DOHH2 (cell line): ENCODE measurements around the gene CXorf38.

Experiments
- H3F3A ChIP-seq: fragments of 200-600 bp; sonication (generic), shearing (Covaris generic); 2 replicates; pipeline ENCODE4 v1.6.0; 2016; ENCODE audit warnings: antibody characterized with exemption, mild to moderate bottlenecking; ENCODE audit not compliant: control insufficient read depth, insufficient read depth
- H3K27ac ChIP-seq: fragments of 200-600 bp; sonication (generic); 2 replicates; pipeline ENCODE4 v1.5.1; 2014; ENCODE audit warnings: low read depth, mild to moderate bottlenecking, low read length, moderate library complexity
- H3K27me3 ChIP-seq: fragments of 200-600 bp; sonication (generic); 2 replicates; pipeline ENCODE4 v1.6.1; 2014; ENCODE audit warnings: mild to moderate bottlenecking, low read length, mixed read lengths; ENCODE audit not compliant: control insufficient read depth
- H3K36me3 ChIP-seq: fragments of 200-600 bp; sonication (generic); 2 replicates; pipeline ENCODE4 v1.6.1; 2014; ENCODE audit warnings: mild to moderate bottlenecking, low read length, moderate library complexity, mixed read lengths; ENCODE audit not compliant: control insufficient read depth
- H3K4me1 ChIP-seq: fragments of 200-600 bp; sonication (generic); 2 replicates; pipeline ENCODE4 v1.6.1; 2014; ENCODE audit warnings: mild to moderate bottlenecking, low read length, mixed read lengths; ENCODE audit not compliant: control insufficient read depth
- H3K4me2 ChIP-seq: fragments of 200-600 bp; sonication (generic); 2 replicates; pipeline ENCODE4 v1.6.0; 2014; ENCODE audit warnings: mild to moderate bottlenecking, low read length, moderate library complexity
- H3K4me3 ChIP-seq: fragments of 200-600 bp; sonication (generic); 2 replicates; pipeline ENCODE4 v1.5.1; 2014; ENCODE audit warnings: mild to moderate bottlenecking, low read length, mixed read lengths
- H3K79me2 ChIP-seq: fragments of 200-600 bp; sonication (generic); 2 replicates; pipeline ENCODE4 v1.6.1; 2014; ENCODE audit warnings: mild to moderate bottlenecking, low read length, mixed read lengths; ENCODE audit not compliant: control insufficient read depth
- H3K9me2 ChIP-seq: fragments of 200-600 bp; sonication (generic); replicated peaks from 2 replicates; pipeline ENCODE4 v1.6.1; 2014; ENCODE audit warnings: mild to moderate bottlenecking, low read length, mixed read lengths; ENCODE audit not compliant: control insufficient read depth
- H3K9me3 ChIP-seq: fragments of 200-600 bp; sonication (generic); 2 replicates; pipeline ENCODE4 v1.6.1; 2014; ENCODE audit warnings: antibody characterized with exemption, low read length, mixed read lengths; ENCODE audit not compliant: control insufficient read depth, insufficient read depth
- H4K20me1 ChIP-seq: fragments of 200-600 bp; sonication (generic); 2 replicates; pipeline ENCODE4 v1.6.0; 2014; ENCODE audit warnings: low read depth, mild to moderate bottlenecking, antibody characterized with exemption, low read length, moderate library complexity; ENCODE audit not compliant: control insufficient read depth, insufficient read depth
- CTCF ChIP-seq: fragments of 200-600 bp; sonication (generic); IDR thresholded peaks from one replicate; pipeline ENCODE4 v1.5.1; 2014; ENCODE audit warnings: antibody characterized with exemption, mild to moderate bottlenecking, low read depth, low read length; ENCODE audit not compliant: poor library complexity, severe bottlenecking
- EZH2phosphoT487 ChIP-seq: fragments of 200-600 bp; sonication (generic); IDR thresholded peaks from 2 replicates; pipeline ENCODE4 v1.6.1; 2017; ENCODE audit warnings: borderline replicate concordance, mild to moderate bottlenecking, antibody characterized with exemption, low read length, moderate library complexity, mixed read lengths

CXorf38 gene

GRCh38 chrX:40683245-40683644, 35.9 kb upstream of the CXorf38 start:
- Histone ChIP-seq H3F3A (no peaks in the 10 kb centered on the region), H3K9me2 (no peaks in the 10 kb centered on the region), H3K9me3 (no peaks in the 10 kb centered on the region), H3K79me2 (no peaks in the 10 kb centered on the region), H3K27me3 (no peaks in the 10 kb centered on the region), H4K20me1 (no peaks in the 10 kb centered on the region), H3K36me3 (peaks cover 42% of the 10 kb centered on the region), H3K4me2 (no peak overlapping the region), H3K4me1 (no peaks in the 10 kb centered on the region), H3K4me3 (no peak overlapping the region), H3K27ac (no peak overlapping the region)
- TF ChIP-seq CTCF (no peak), EZH2phosphoT487 (no peak)

GRCh38 chrX:40671126-40671525, 23.8 kb upstream of the CXorf38 start:
- Histone ChIP-seq H3K9me3 (no peaks in the 10 kb centered on the region), H3K9me2 (no peaks in the 10 kb centered on the region), H3K27ac (no peak overlapping the region), H3K36me3 (peaks cover 46% of the 10 kb centered on the region), H3F3A (no peaks in the 10 kb centered on the region), H4K20me1 (no peaks in the 10 kb centered on the region), H3K4me3 (no peak overlapping the region), H3K79me2 (no peaks in the 10 kb centered on the region), H3K4me2 (no peak overlapping the region), H3K27me3 (no peaks in the 10 kb centered on the region), H3K4me1 (no peaks in the 10 kb centered on the region)
- TF ChIP-seq CTCF (no peak), EZH2phosphoT487 (no peak)

- H3K27me3 ChIP-seq: no peaks in the 10 kb centered on the region
- H3K27ac ChIP-seq: no peak overlapping the region
- TF ChIP-seq CTCF (no peak), EZH2phosphoT487 (no peak)
- no peaks in the 10 kb centered on the region for H3F3A ChIP-seq
- H4K20me1 ChIP-seq: no peaks in the 10 kb centered on the region
- no peak overlapping the region for H3K4me2 ChIP-seq
- no peaks in the 10 kb centered on the region for H3K79me2 ChIP-seq
- no peaks in the 10 kb centered on the region for H3K4me1 ChIP-seq
- H3K9me3 ChIP-seq: no peaks in the 10 kb centered on the region
- no peak overlapping the region for H3K4me3 ChIP-seq
- H3K9me2 ChIP-seq: no peaks in the 10 kb centered on the region
- H3K36me3 ChIP-seq: peaks cover 35% of the 10 kb centered on the region
Measured at GRCh38 chrX:40663880-40664630, 16.7 kb upstream of the CXorf38 start.
